Left lung (tissue), 10 donors: Measurements from ENCODE around the gene PCNX1. TPM values are rescaled to one million over a fixed set of nuclear protein-coding genes. Genes with fewer than 3 reads are reported as not detected.

Source experiments
- ATAC-seq: fragments of 200-7000 bp; cut with Tn5 transposase; one replicate; pipeline ENCODE4 v1.9.1; 2020; ENCODE audit warnings: moderate library complexity
- DNase-seq, 4 donors: peaks; one replicate each; pipeline ENCODE4 v3.0.0-alpha.2; 2013 to 2020
- H3K27ac ChIP-seq, 2 donors: fragments of 200-600 bp; sonication (generic) in 1 of 2; one replicate each; pipeline versions ENCODE4 v1.5.0 to v1.8.0; 2020 to 2021
- H3K27me3 ChIP-seq, 2 donors: fragments of 200-600 bp; sonication (generic) in 1 of 2; one replicate each; pipeline versions ENCODE4 v1.5.0 to v1.8.0; 2020 to 2021
- H3K36me3 ChIP-seq, 2 donors: fragments of 200-600 bp; sonication (generic) in 1 of 2; one replicate each; pipeline versions ENCODE4 v1.5.0 to v1.8.0; 2020 to 2021
- H3K4me1 ChIP-seq, 2 donors: fragments of 200-600 bp; one replicate each; pipeline ENCODE4 v1.8.0; 2021
- H3K4me3 ChIP-seq, 2 donors: fragments of 200-600 bp; sonication (generic) in 1 of 2; one replicate each; pipeline versions ENCODE4 v1.5.0 to v1.8.0; 2020 to 2021; ENCODE audit warnings: mild to moderate bottlenecking in 1 of 2
- H3K9me3 ChIP-seq, 2 donors: fragments of 200-600 bp; sonication (generic) in 1 of 2; one replicate each; pipeline versions ENCODE4 v1.5.0 to v1.8.0; 2020 to 2021
- intact Hi-C, 2 donors: fragments of 100-400 bp; cut with DNase I; formaldehyde crosslinking; loops; one replicate each; pipeline versions ENCODE4 v1.11.2 to v1.14.2; 2022
- polyA plus RNA-seq, 6 donors: library from polyadenylated mRNA; unstranded; fragments of 120-200 nt; gene quantifications; one replicate each; pipeline ENCODE4 v1.2.1, GENCODE V29; 2013; ENCODE audit not compliant: insufficient read length in 6 of 6
- total RNA-seq, 2 donors: library from RNA; stranded (reverse); fragmentation: NEBNext Ultra II Directional; extraction: Animal tissue kit (Norgen Biotek cat#: 25700); gene quantifications; one replicate each; pipeline ENCODE4 v1.2.1, GENCODE V29; 2021
- TF ChIP-seq, protein P1 (sequence below), 2 donors: fragments of 200-600 bp; sonication (generic) in 1 of 2; IDR thresholded peaks; one replicate each; pipeline versions ENCODE4 v1.5.0 to v1.8.0; 2021; ENCODE audit warnings: antibody characterized with exemption in 2 of 2
- donor health status: DM: no; HTN: yes; CAD: no.
- donor health status: DM: no; HTN: no; CAD: no.

PCNX1 gene
- total and polyA plus RNA-seq, 8 donors: 36.9 to 65.8 (median 49.6) TPM

DNA sequence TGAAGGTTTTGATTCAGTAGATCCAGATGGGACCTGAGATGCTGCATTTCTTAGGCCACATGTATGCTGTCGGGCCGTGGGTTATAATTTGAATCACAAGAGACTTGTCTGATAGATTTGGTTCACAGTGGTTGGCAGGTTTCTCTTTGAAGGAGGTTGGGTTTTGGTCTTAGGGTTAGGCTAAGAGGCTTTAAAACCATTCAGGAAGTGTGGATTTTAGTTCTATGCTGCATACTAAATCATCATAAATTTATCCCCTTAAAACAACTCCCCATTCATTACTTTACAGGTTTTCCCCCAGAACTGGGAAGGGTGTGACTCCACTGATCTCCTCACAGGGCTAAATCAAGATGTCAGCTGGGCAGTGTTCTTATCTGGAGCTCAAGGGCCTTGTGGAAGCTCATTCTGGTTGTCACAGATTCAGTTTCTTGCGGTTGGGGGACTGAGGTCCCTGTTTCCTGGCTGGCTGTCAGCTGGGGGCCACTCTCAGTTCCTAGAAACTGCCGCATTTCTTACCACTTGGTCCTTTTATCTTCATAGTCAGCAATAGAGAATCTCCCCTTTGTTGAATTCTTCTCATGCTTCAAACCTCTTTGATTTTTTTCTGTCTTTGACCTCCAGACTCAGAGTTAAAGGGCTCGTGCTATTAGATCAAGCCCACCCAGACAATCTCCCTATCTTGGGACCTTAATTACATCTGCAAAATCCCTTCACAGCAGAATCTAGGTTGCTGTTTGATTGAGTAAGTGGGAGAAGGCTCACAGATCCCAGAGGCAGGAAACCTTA, 20.6 kb upstream of the PCNX1 start:
- H3K27me3 ChIP-seq: no peaks in the 10 kb centered on the region
- peak overlapping the region in 1 of 2 donors; percentile 81 for H3K27ac ChIP-seq
- H3K4me3 ChIP-seq: peak overlapping the region in 1 of 2 donors; percentile 6
- no peaks in the 10 kb centered on the region for H3K9me3 ChIP-seq
- no peak for DNase-seq
- H3K36me3 ChIP-seq: no peaks in the 10 kb centered on the region
- TF ChIP-seq, protein P1, sequence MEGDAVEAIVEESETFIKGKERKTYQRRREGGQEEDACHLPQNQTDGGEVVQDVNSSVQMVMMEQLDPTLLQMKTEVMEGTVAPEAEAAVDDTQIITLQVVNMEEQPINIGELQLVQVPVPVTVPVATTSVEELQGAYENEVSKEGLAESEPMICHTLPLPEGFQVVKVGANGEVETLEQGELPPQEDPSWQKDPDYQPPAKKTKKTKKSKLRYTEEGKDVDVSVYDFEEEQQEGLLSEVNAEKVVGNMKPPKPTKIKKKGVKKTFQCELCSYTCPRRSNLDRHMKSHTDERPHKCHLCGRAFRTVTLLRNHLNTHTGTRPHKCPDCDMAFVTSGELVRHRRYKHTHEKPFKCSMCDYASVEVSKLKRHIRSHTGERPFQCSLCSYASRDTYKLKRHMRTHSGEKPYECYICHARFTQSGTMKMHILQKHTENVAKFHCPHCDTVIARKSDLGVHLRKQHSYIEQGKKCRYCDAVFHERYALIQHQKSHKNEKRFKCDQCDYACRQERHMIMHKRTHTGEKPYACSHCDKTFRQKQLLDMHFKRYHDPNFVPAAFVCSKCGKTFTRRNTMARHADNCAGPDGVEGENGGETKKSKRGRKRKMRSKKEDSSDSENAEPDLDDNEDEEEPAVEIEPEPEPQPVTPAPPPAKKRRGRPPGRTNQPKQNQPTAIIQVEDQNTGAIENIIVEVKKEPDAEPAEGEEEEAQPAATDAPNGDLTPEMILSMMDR (IDR thresholded peaks at IDR 0.05): no peak
- intact Hi-C loops: no loop called here
- peaks cover 7 to 71% of the 10 kb centered on the region in 2 donors for H3K4me1 ChIP-seq
- ATAC-seq: no peak

DNA sequence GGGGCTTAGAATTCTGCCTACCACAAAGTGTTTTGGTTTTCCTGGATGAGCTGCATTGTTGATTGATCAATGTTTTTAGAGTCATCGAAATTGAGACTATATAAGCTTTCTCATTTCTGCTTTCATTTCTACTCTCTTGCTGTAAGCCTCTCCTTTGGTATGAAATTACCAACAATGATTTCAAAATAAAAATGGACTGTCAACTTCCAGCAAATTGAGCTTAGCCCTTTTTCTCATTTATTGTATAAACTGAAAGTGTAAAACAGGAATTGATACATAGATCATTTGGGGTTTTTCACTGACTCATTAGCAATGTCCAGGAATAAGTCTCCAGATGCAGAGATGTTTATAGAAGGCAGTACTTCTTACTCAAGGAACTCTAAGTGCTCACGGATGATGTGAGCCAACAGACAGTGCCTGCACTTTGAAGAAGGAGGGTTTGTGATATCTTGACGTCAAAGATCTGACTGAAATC, 20.0 kb upstream of the PCNX1 start:
- DNase-seq (no peak), ATAC-seq (peak; percentile 41)
- H3K4me3 ChIP-seq: peak overlapping the region in 1 of 2 donors; percentile 6
- TF ChIP-seq, protein P1 (IDR thresholded peaks at IDR 0.05): no peak
- peaks cover 7 to 66% of the 10 kb centered on the region in 2 donors for H3K4me1 ChIP-seq
- no peaks in the 10 kb centered on the region for H3K36me3 ChIP-seq
- no peaks in the 10 kb centered on the region for H3K27me3 ChIP-seq
- intact Hi-C loops: no loop called here
- peak overlapping the region in 1 of 2 donors; percentile 81 for H3K27ac ChIP-seq
- no peaks in the 10 kb centered on the region for H3K9me3 ChIP-seq

DNA sequence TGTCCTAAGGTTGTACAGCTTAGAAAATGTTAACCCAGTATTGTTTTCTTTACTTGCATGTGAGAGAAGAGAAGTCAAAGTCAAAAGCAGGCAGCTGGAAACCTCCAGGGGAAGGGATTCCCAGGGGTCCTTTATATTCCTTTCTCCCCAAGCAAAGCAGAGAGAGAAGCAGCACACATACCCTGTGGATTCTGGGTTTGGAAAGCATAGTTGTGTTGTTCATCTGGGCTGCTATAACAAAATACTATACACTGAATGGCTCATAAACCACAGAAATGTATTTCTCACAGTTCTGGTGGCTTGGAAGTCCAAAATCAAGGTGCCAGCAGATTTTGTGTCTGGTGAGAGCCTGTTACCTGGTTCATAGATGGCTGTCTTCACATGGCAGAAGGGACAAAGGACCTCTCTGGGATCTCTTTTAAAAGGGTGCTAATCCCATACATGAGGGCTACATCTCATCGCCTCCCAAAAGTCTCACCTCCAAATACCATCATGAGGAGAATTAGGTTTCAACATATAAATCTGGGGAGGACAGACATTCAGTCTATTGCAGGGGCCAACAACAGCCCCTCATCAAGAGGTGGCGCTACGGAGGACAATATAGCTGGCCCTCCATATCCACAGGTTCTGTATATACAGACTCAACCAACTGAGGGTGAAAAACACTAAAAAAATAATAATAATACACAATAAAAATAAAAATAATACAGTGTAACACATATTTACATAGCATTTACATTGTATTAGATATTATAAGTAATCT, 19.3 kb upstream of the PCNX1 start:
- ATAC-seq: no peak
- Histone ChIP-seq H3K9me3 (no peaks in the 10 kb centered on the region), H3K4me3 (no peak overlapping the region), H3K27me3 (no peaks in the 10 kb centered on the region), H3K4me1 (peaks cover 7 to 64% of the 10 kb centered on the region in 2 donors), H3K27ac (peak overlapping the region in 1 of 2 donors; percentile 81), H3K36me3 (no peaks in the 10 kb centered on the region)
- TF ChIP-seq, protein P1 (IDR thresholded peaks at IDR 0.05): no peak
- intact Hi-C loops: no loop called here
- no peak for DNase-seq

DNA sequence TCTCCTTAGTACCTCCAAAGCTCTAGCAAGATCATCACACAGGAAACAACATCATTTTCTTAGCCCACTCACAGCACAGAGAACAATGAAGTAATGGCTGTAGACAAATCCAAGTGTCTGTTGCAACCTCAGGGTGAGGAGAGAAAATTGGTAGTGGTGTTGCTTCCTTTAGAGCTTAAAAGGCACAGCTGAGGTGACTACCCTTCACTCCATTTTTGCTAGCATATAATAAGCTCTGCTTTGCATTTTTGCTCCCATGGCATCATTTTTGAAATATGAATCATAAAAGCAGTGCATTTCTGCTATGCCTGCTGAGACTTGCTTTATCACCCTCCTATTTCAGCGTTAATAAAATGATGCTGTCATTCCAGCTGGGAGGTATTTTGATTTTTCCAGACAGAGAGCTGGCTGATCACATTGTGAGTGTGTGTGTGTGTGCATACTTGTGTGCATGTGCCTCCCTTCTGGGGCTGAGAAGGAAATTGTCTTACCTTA, 18.5 kb upstream of the PCNX1 start:
- H3K4me1 ChIP-seq: peaks cover 7 to 56% of the 10 kb centered on the region in 2 donors
- intact Hi-C loops: no loop called here
- peak; percentile 30 for ATAC-seq
- no peaks in the 10 kb centered on the region for H3K27me3 ChIP-seq
- no peak for DNase-seq
- peak overlapping the region in 1 of 2 donors; percentile 81 for H3K27ac ChIP-seq
- no peaks in the 10 kb centered on the region for H3K36me3 ChIP-seq
- H3K9me3 ChIP-seq: no peaks in the 10 kb centered on the region
- H3K4me3 ChIP-seq: no peak overlapping the region
- TF ChIP-seq, protein P1 (IDR thresholded peaks at IDR 0.05): no peak

DNA sequence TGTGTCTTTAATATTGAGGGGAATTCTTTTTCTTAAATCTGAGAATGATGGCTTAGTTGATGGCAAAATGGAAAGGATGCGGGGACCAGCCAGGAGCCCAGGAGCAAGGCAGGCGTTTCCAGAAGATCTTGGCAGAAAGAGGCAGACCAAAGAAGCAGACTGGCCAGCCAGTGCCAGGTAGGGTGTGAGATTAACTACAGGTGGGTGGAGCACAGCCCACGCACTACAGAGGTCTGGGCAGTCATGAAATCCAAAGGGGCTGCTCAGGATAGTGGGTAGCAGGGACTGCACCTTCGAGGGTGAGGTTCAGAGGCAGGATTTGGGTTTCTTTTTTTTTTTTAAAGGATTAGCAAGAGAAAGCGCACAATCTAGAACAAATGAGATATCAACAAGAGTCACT, 17.7 kb upstream of the PCNX1 start:
- DNase-seq (no peak), ATAC-seq (no peak)
- intact Hi-C loops: no loop called here
- Histone ChIP-seq H3K27ac (no peak overlapping the region), H3K4me1 (peaks cover 7 to 48% of the 10 kb centered on the region in 2 donors), H3K4me3 (no peak overlapping the region), H3K27me3 (no peaks in the 10 kb centered on the region), H3K36me3 (no peaks in the 10 kb centered on the region), H3K9me3 (no peaks in the 10 kb centered on the region)
- TF ChIP-seq, protein P1 (IDR thresholded peaks at IDR 0.05): no peak
